Right lobe of liver (tissue), 6 donors: ENCODE measurements around the gene RNF214. TPM values are rescaled to one million over a fixed set of nuclear protein-coding genes. Genes with fewer than 3 reads are reported as not detected.
"Not testable (repeated sequence)": the region's sequence is repeated elsewhere in the genome, so short reads cannot be mapped to it uniquely, and the experiment has no call there.

ENCODE experiments used
- ATAC-seq, 4 donors: fragments of 200-7000 bp; cut with Tn5 transposase; one replicate each; pipeline ENCODE4 v1.9.1; 2020; ENCODE audit warnings: mild to moderate bottlenecking in 4 of 4, moderate library complexity in 4 of 4
- DNase-seq, 3 donors: peaks; one replicate each; pipeline ENCODE4 v3.0.0-alpha.2; 2020
- H3K27ac ChIP-seq, 3 donors: fragments of 200-600 bp; one replicate each; pipeline ENCODE4 v1.8.0; 2022
- H3K27me3 ChIP-seq, 2 donors: fragments of 200-600 bp; one replicate each; pipeline ENCODE4 v1.8.0; 2022
- H3K36me3 ChIP-seq, 4 donors: fragments of 200-600 bp; sonication (generic) in 1 of 4; one replicate each; pipeline versions ENCODE4 v1.5.1 to v1.8.0; 2017 to 2022; ENCODE audit warnings: control low read depth in 1 of 4
- H3K4me1 ChIP-seq, 4 donors: fragments of 200-600 bp; sonication (generic) in 1 of 4; one replicate each; pipeline versions ENCODE4 v1.5.1 to v1.8.0; 2017 to 2022; ENCODE audit warnings: control low read depth in 1 of 4
- H3K4me3 ChIP-seq, 3 donors: fragments of 200-600 bp; one replicate each; pipeline ENCODE4 v1.8.0; 2022
- H3K9me3 ChIP-seq, 4 donors: fragments of 200-600 bp; sonication (generic) in 1 of 4; one replicate each; pipeline versions ENCODE4 v1.5.1 to v1.8.0; 2017 to 2022; ENCODE audit warnings: control low read depth in 1 of 4
- CTCF ChIP-seq, 4 donors: fragments of 200-600 bp in 3 of 4; fragments of 450-650 bp in 1 of 4; IDR thresholded peaks; one replicate each; pipeline versions ENCODE4 v1.5.1 to v1.8.0; 2016 to 2022; ENCODE audit warnings: antibody characterized with exemption in 4 of 4, mild to moderate bottlenecking in 2 of 4
- POLR2A ChIP-seq: fragments of 450-650 bp; IDR thresholded peaks from one replicate; pipeline ENCODE4 v1.6.1; 2017; ENCODE audit warnings: antibody characterized with exemption, mild to moderate bottlenecking
- WGBS: methylation state at CpG from one replicate; pipeline ENCODE4 v1.1.6; 2018; ENCODE audit warnings: low coverage, low lambda C conversion rate; ENCODE audit not compliant: insufficient coverage; ENCODE audit errors: missing lambda C conversion rate; 5-methylcytosine and 5-hydroxymethylcytosine counted together
- intact Hi-C, 2 donors: fragments of 100-400 bp; cut with DNase I; formaldehyde crosslinking; loops; one replicate each; pipeline versions ENCODE4 v1.11.2 to v1.14.1; 2022
- long read RNA-seq: library from polyadenylated mRNA; unstranded; transcript quantifications from one replicate; pipeline ENCODE4 v2.0.0, GENCODE V29; 2019
- total RNA-seq, 6 experiments: library from RNA; depleted of rRNA in 2 of 6; stranded (reverse); fragments of >200 nt in 2 of 6; fragmentation: NEBNext Ultra II Directional in 3 of 6; extraction: Animal tissue kit (Norgen Biotek cat#: 25700) in 3 of 6; gene quantifications; one replicate each; pipeline versions ENCODE4 v1.1.0 to v1.2.4, GENCODE V29; 2016 to 2023
- donor health status: DM: no; HTN: yes; CAD: no.
- donor health status: DM: no; HTN: no; CAD: no.
- donor health status: DM: no; HTN: no; CAD: no.
- donor health status: DM: no; HTN: yes; CAD: no.
- donor health status: DM: no; HTN: yes; CAD: no.

RNF214 gene
- total RNA-seq = 1 to 10 TPM; 5.6 to 9.4 (median 7.3) TPM
- long read RNA-seq, partial matches to known transcripts = 1 of 2 reads
- long read RNA-seq, other reads (novel, unspliced or antisense) = 1 of 2 reads

- Histone ChIP-seq H3K9me3 (no peaks in the 10 kb centered on the region), H3K27me3 (no peaks in the 10 kb centered on the region), H3K4me3 (peak within 1 kb of the TSS; percentile 96 to 99 (median 97)), H3K27ac (peak within 1 kb of the TSS; percentile 80 to 89 (median 83)), H3K4me1 (peaks cover 0 to 18% (median 6%) of the 10 kb centered on the region in 4 donors), H3K36me3 (peaks cover 0 to 20% (median 7%) of the 10 kb centered on the region in 4 donors)
- peak; percentile 89 to 97 (median 92) for ATAC-seq
- WGBS = 0% methylated on average over 10 of the region's 94 CpGs
- intact Hi-C loops = no loop called here
- TF ChIP-seq POLR2A (peak; percentile 79), CTCF (IDR thresholded peaks at IDR 0.05) (peak; percentile 85 to 99 (median 95))
- peak; percentile 85 for DNase-seq
Measured at GRCh38 chr11:117232092-117232878, at the start of gene RNF214. Gene RNF214, plus strand, starts transcription at chr11:117232671. Its CDS starts 1,602 bp downstream, at chr11:117234273.

DNA sequence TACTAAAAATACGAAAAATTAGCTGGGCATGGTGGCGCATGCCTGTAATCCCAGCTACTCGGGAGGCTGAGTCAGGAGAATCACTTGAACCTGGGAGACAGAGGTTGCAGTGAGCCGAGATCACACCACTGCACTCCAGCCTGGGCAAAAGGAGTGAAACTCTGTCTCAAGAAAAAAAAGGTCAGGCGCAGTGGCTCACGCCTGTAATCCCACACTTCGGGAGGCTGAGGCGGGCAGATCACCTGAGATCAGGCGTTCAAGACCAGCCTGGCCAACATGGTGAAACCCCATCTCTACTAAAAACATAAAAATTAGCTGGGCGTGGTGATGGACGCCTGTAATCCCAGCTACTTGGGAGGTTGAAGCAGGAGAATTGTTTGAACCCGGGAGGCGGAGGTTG lies 49.3 kb upstream of the RNF214 start:
- H3K27ac ChIP-seq, H3K4me3 ChIP-seq, H3K27me3 ChIP-seq, H3K9me3 ChIP-seq, ATAC-seq, intact Hi-C loops: not testable (repeated sequence)
- DNase-seq = peak in 1 of 3 donors; percentile 9
- peaks cover 0 to 39% (median 11%) of the 10 kb centered on the region in 4 donors for H3K36me3 ChIP-seq
- H3K4me1 ChIP-seq = peaks cover 0 to 17% (median 5%) of the 10 kb centered on the region in 4 donors
- 92% methylated on average over 13 of the region's 13 CpGs for WGBS

- Histone ChIP-seq H3K9me3 (no peaks in the 10 kb centered on the region), H3K27me3 (no peaks in the 10 kb centered on the region), H3K4me3 (no peak overlapping the region), H3K36me3 (peaks cover 0 to 45% (median 13%) of the 10 kb centered on the region in 4 donors), H3K4me1 (peaks cover 0 to 15% (median 3%) of the 10 kb centered on the region in 4 donors), H3K27ac (no peak overlapping the region)
- intact Hi-C loops = no loop called here
- DNase-seq (peak in 2 of 3 donors; percentile 10 to 29), ATAC-seq (no peak)
- TF ChIP-seq POLR2A (no peak), CTCF (IDR thresholded peaks at IDR 0.05) (no peak)
- 84% methylated on average over 5 of the region's 11 CpGs for WGBS
Measured at GRCh38 chr11:117183724-117184349, 48.6 kb upstream of the RNF214 start.

GRCh38 chr11:117185736-117186430 lies 46.6 kb upstream of the RNF214 start:
- intact Hi-C loops = no loop called here
- peak in 1 of 4 donors; percentile 24 for ATAC-seq

More at GRCh38 chr11:117185736-117186430, 46.6 kb upstream of the RNF214 start:
- TF ChIP-seq POLR2A (no peak), CTCF (IDR thresholded peaks at IDR 0.05) (no peak)
- Histone ChIP-seq H3K4me3 (no peak overlapping the region), H3K4me1 (peaks cover 0 to 3% (median 0%) of the 10 kb centered on the region in 4 donors), H3K27ac (no peak overlapping the region), H3K9me3 (no peaks in the 10 kb centered on the region), H3K27me3 (no peaks in the 10 kb centered on the region), H3K36me3 (peaks cover 0 to 64% (median 22%) of the 10 kb centered on the region in 4 donors)
- WGBS = 86% methylated on average over 5 of the region's 5 CpGs
- DNase-seq = peak in 2 of 3 donors; percentile 29 to 33
